Smooth muscle cell (in vitro differentiated cells): Measurements from ENCODE around the gene TTLL11. TPM values are rescaled to one million over a fixed set of nuclear protein-coding genes. Genes with fewer than 3 reads are reported as not detected.
A peak's percentile ranks its signal among the peaks of the same experiment; 100 is the strongest.

Experiments
- DNase-seq: peaks from one replicate; lab custom pipeline; 2025; ENCODE audit not compliant: unreplicated experiment; lab: John Stamatoyannopoulos, UW
- H2AFZ ChIP-seq: fragments of 200-600 bp; sonication (generic); 2 replicates; pipeline ENCODE4 v1.6.0; 2016; ENCODE audit warnings: antibody characterized with exemption, low read depth, mild to moderate bottlenecking
- H3F3A ChIP-seq: fragments of 200-600 bp; sonication (generic); 2 replicates; pipeline ENCODE4 v1.6.0; 2017; ENCODE audit warnings: antibody characterized with exemption, low read depth
- H3K27ac ChIP-seq: fragments of 200-600 bp; sonication (generic); 2 replicates; pipeline ENCODE4 v1.5.1; 2016; ENCODE audit warnings: low read depth, mild to moderate bottlenecking
- H3K27me3 ChIP-seq: fragments of 200-600 bp; sonication (generic); 2 replicates; pipeline ENCODE4 v1.6.1; 2016; ENCODE audit warnings: low read depth, mild to moderate bottlenecking
- H3K36me3 ChIP-seq: fragments of 200-600 bp; sonication (generic); 2 replicates; pipeline ENCODE4 v1.5.1; 2016; ENCODE audit warnings: low read depth
- H3K4me1 ChIP-seq: fragments of 200-600 bp; sonication (generic); 2 replicates; pipeline ENCODE4 v1.5.1; 2016; ENCODE audit warnings: low read depth
- H3K4me2 ChIP-seq: fragments of 200-600 bp; sonication (generic); 2 replicates; pipeline ENCODE4 v1.6.0; 2016; ENCODE audit warnings: mild to moderate bottlenecking
- H3K4me3 ChIP-seq: fragments of 200-600 bp; sonication (generic); 2 replicates; pipeline ENCODE4 v1.5.1; 2016; ENCODE audit warnings: mild to moderate bottlenecking
- H3K79me2 ChIP-seq: fragments of 200-600 bp; sonication (generic); 2 replicates; pipeline ENCODE4 v1.6.0; 2016; ENCODE audit warnings: low read depth, mild to moderate bottlenecking
- H3K9ac ChIP-seq: fragments of 200-600 bp; sonication (generic); 2 replicates; pipeline ENCODE4 v1.6.0; 2016; ENCODE audit warnings: low read depth
- H3K9me3 ChIP-seq: fragments of 200-600 bp; sonication (generic); replicated peaks from 2 replicates; pipeline ENCODE4 v1.5.1; 2016; ENCODE audit warnings: low read depth
- H4K20me1 ChIP-seq: fragments of 200-600 bp; sonication (generic); 2 replicates; pipeline ENCODE4 v1.6.0; 2016; ENCODE audit warnings: low read depth
- CTCF ChIP-seq: fragments of 200-600 bp; sonication (generic); IDR thresholded peaks from 2 replicates; pipeline ENCODE4 v1.5.1; 2017; ENCODE audit warnings: borderline replicate concordance, mild to moderate bottlenecking, antibody characterized with exemption; ENCODE audit not compliant: insufficient read depth, poor library complexity, severe bottlenecking
- WGBS: methylation state at CpG from one replicate; pipeline ENCODE4 v1.1.7; 2016; ENCODE audit warnings: low lambda C conversion rate; 5-methylcytosine and 5-hydroxymethylcytosine counted together
- polyA plus RNA-seq: library from polyadenylated mRNA; unstranded; fragments of >200 nt; fragmentation: Nextera tagmentation; extraction: Ambion mirVana; gene quantifications from 2 replicates; pipeline ENCODE4 v1.2.1, GENCODE V29; 2016
- total RNA-seq: library from RNA; depleted of rRNA; stranded (reverse); fragments of >200 nt; gene quantifications from 2 replicates; pipeline ENCODE4 v1.2.3, GENCODE V29; 2014

Gene TTLL11
- total and polyA plus RNA-seq, 2 experiments from 2014 or later: 2.6 to 3.7 TPM

GRCh38 chr9:121821326-121821725 lies 271.8 kb downstream of the TTLL11 start:
- Histone ChIP-seq H2AFZ (no peak overlapping the region), H4K20me1 (no peaks in the 10 kb centered on the region), H3K4me3 (no peak overlapping the region), H3K79me2 (no peaks in the 10 kb centered on the region), H3K27ac (no peak overlapping the region), H3K27me3 (peaks cover 18% of the 10 kb centered on the region), H3K9ac (no peak overlapping the region), H3K36me3 (no peaks in the 10 kb centered on the region), H3K9me3 (no peaks in the 10 kb centered on the region), H3K4me1 (peaks cover 12% of the 10 kb centered on the region), H3F3A (no peaks in the 10 kb centered on the region), H3K4me2 (no peak overlapping the region)
- WGBS: 96% methylated on average over 5 of the region's 5 CpGs
- DNase-seq: no peak
- no peak for TF ChIP-seq CTCF

GRCh38 chr9:121820286-121821005 lies 272.7 kb downstream of the TTLL11 start:
- Histone ChIP-seq H3K27ac (no peak overlapping the region), H3F3A (no peaks in the 10 kb centered on the region), H3K27me3 (peaks cover 18% of the 10 kb centered on the region), H3K4me2 (peak overlapping the region; percentile 81), H3K79me2 (no peaks in the 10 kb centered on the region), H3K9ac (no peak overlapping the region), H2AFZ (no peak overlapping the region), H3K4me1 (peaks cover 12% of the 10 kb centered on the region), H4K20me1 (no peaks in the 10 kb centered on the region), H3K4me3 (no peak overlapping the region), H3K36me3 (no peaks in the 10 kb centered on the region), H3K9me3 (no peaks in the 10 kb centered on the region)
- WGBS: 95% methylated on average over 11 of the region's 11 CpGs
- no peak for DNase-seq
- no peak for TF ChIP-seq CTCF

GRCh38 chr9:121819428-121820231 lies 273.5 kb downstream of the TTLL11 start:
- H3K4me2 ChIP-seq: peak overlapping the region; percentile 81
- WGBS: 15% methylated on average over 19 of the region's 20 CpGs
- H3K4me1 ChIP-seq: peaks cover 12% of the 10 kb centered on the region
- no peak overlapping the region for H3K27ac ChIP-seq
- no peak for DNase-seq
- no peaks in the 10 kb centered on the region for H3K36me3 ChIP-seq
- H3K27me3 ChIP-seq: peaks cover 18% of the 10 kb centered on the region
- H2AFZ ChIP-seq: no peak overlapping the region
- H3F3A ChIP-seq: no peaks in the 10 kb centered on the region
- no peaks in the 10 kb centered on the region for H4K20me1 ChIP-seq
- peak overlapping the region; percentile 31 for H3K4me3 ChIP-seq
- no peak for TF ChIP-seq CTCF
- H3K79me2 ChIP-seq: no peaks in the 10 kb centered on the region
- no peak overlapping the region for H3K9ac ChIP-seq
- no peaks in the 10 kb centered on the region for H3K9me3 ChIP-seq
